Stimulated activated CD8-positive, alpha-beta memory T cell treated with anti-CD3 and anti-CD28 coated beads, Interleukin-7, amount 100 ng/mL, for 1 hour (primary cell): Measurements from ENCODE around the gene KRTCAP2.

Source experiments
- DNase-seq, 2 donors: peaks; one replicate each; pipeline ENCODE4 v3.0.0-alpha.2; 2020; ENCODE audit warnings: low read depth in 2 of 2

Gene KRTCAP2

DNA sequence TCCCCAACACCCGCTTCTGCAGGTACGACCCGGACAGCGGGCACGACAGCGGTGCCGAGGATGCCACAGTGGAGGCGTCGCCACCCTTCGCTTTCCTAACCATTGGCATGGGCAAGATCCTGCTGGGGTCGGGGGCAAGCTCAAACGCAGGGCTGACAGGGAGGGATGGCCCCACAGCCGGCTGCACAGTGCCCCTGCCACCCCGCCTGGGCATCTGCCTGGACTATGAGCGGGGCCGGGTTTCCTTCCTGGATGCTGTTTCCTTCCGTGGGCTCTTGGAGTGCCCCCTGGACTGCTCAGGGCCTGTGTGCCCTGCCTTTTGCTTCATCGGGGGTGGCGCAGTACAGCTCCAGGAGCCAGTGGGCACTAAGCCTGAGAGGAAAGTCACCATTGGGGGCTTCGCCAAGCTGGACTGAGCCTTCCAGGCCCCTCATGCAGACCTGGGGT is 10.7 kb upstream of the KRTCAP2 start:
- no peak for DNase-seq

- DNase-seq: no peak
Measured at GRCh38 chr1:155182052-155182550, 9.0 kb upstream of the KRTCAP2 start.

- no peak for DNase-seq
Measured at GRCh38 chr1:155181371-155182051, 8.4 kb upstream of the KRTCAP2 start.

DNA sequence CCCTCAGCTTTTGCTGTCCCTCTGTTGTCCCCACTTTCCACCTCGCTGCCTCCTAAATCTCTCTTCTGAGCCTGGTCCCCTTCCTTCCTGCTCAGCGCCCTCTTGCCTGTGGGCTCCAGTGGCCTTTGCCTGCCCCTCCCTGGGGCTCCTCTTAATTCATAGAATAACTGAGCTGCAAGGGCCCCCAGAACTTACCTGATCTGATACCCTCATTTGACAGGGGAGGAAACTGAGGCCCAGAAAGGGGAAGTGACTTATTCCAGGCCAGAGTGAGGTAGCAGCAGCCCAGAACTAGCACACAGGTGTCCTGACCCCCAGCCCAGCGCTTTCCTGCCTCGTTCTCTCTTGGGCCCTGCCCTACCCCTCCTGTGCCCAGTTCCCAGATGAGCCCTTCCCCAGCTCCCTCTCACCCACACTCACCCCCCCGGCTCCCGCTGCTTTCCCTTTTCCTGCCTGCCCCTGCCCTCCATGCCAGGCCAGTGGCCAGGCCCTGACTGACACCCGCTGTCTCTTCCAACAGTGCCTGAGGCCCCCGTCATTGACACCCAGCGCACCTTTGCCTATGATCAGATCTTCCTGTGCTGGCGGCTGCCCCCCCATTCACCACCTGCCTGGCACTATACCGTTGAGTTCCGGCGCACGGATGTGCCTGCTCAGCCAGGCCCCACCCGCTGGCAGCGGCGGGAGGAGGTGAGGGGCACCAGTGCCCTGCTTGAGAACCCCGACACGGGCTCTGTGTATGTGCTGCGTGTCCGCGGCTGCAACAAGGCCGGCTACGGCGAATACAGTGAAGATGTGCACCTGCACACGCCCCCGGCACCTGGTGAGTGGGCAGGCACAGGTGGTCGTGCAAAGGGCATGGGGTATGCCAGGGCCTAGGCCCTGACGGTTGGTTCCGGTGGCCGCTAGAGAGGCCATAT is 6.3 kb upstream of the KRTCAP2 start:
- no peak for DNase-seq

DNA sequence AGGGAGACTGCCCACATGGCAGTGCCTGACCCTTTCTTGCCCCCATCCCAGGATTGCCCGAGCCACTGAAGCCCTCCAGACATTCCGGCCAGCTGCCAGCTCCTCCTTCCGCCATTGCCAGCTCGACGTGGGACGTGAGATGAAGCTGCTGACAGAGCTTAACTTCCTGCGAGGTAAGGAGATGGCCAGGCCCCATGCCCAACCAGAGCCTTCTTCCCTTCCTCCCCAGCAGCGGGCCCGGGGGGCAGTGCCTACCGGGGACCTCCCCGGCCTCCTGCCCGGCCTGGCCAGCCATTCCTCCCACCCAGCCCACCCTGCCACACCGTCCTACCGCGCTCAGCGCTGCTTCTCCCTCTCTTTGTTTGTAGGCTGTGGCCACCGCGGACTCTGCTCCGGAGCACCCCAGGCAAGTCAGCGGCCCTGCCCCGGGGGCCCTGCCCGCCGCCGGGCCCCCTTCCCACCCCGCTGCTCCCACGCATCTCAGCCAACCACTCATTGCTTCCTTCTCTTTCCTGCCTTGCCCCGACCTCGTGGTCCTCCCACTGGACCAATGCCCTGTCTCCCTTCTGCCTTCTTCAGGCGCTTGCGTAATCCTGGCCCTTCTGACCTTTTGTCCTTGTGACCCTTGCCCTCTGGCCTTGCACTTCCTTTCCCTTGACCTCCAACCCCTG is 5.5 kb upstream of the KRTCAP2 start:
- no peak for DNase-seq

GRCh38 chr1:155177918-155178281 is 4.8 kb upstream of the KRTCAP2 start:
- DNase-seq: no peak

GRCh38 chr1:155177192-155177917 is 4.3 kb upstream of the KRTCAP2 start:
- DNase-seq: no peak

DNA sequence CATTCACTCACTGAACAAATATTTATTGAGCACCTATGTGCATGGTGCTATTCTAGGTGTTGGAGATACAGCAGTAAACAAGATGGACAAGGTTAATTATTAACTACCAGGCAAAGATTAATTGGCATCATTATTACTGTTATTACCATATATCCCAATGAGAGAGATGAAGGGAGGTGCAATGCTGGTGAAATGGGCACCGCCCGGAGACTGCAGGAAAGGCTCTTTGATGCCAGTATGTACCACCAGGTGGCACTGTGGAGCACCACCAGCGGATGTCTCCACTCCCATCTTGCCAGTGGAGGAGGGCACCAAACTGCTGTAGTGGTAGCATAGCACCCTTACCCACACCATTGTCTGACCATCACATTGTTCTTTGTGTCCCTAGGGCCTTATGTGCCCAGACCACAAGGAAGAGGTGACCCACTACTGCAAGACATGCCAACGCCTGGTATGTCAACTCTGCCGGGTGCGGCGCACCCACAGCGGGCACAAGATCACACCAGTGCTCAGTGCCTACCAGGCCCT is 3.5 kb upstream of the KRTCAP2 start:
- DNase-seq: peak; percentile 71 to 87

- no peak for DNase-seq
Measured at GRCh38 chr1:155175927-155176371, 2.8 kb upstream of the KRTCAP2 start.

DNA sequence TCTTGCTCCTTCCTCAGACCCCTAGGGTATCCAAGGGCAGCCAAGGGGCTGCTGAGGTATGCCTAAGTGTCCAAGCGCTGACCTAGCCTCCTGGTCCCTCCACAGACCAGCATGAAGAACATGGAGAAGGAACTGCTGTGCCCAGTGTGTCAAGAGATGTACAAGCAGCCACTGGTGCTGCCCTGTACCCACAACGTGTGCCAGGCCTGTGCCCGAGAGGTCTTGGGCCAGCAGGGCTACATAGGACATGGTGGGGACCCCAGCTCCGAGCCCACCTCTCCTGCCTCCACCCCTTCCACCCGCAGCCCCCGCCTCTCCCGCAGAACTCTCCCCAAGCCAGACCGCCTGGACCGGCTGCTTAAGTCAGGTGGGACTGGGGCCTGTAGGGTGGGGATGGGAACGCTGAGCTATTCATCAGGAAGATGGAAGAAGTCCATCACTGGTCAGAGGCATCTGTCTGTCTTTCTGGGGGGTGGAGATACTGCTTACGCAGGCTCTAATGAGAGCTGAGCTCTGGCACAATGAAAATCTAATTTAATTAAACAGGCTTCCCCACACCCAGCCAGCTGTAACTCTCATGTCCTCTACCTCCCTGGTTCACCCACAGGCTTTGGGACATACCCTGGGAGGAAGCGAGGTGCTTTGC is 2.3 kb upstream of the KRTCAP2 start:
- no peak for DNase-seq

GRCh38 chr1:155174324-155175280 is 1.5 kb upstream of the KRTCAP2 start:
- DNase-seq: no peak

- DNase-seq: peak in 1 of 2 donors; percentile 35
Measured at GRCh38 chr1:155173478-155174323, 597 bp upstream of the KRTCAP2 start, which contains the start of gene TRIM46. Gene TRIM46, plus strand, starts transcription at chr1:155173849. Its CDS starts 118 bp downstream, at chr1:155173967.

GRCh38 chr1:155171836-155172731 is 1.0 kb downstream of the KRTCAP2 start:
- DNase-seq: no peak

DNA sequence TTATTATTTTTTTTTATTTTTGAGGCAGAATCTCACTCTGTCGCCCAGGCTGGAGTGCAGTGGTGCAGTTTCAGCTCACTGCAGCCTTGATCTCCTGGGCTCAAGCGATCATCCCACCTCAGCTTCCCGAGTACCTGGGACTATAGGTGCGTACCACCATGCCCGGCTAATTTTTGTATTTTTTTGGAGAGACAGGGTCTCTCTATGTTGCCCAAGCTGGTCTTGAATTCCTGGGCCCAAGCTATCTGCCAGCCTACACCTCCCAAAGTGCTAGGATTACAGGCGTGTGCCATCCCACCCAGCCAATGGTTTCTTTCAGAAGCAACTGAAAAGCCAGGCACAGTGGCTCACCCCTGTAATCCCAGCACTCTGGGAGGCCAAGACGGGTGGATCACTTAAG is 2.3 kb downstream of the KRTCAP2 start:
- no peak for DNase-seq

DNA sequence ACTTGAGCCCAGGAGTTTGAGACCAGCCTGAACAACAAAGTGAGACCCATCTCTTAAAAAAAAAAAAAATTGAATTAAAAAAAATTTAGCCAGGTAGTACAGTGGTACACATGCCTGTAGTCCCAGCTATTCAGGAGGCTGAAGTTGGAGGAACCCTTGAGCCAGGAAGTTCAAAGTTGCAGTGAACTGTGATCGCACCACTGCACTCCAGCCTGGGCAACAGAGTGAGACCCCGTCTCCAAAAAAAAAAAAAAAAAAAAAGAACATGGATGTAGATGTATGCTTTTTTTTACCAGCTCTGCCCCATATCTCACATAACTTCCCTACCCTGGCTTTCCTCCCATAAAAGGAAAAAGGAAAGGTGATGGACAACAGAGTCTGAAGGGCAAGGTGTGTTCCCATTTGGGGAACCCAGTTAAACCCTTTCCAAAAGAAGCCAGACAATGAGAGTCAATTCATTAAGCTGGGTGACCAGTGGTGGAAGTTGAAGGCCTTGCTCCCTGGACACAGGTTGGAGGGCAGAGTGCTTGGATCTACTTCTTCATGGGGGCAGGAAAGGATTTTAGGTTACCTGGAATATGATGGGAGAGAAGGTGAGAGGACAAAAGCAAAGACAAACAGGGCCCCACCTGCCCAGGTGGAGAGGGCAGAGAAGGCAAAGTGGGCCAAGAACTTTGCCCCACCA is 2.9 kb downstream of the KRTCAP2 start:
- DNase-seq: no peak

- no peak for DNase-seq
Measured at GRCh38 chr1:155169541-155169940, 3.6 kb downstream of the KRTCAP2 start.
